HepG2 (cell line): ENCODE data around the gene LGALS4. TPM values are rescaled to one million over a fixed set of nuclear protein-coding genes. Genes with fewer than 3 reads are reported as not detected.

Experiments used
- ARID3A ChIP-seq: IDR thresholded peaks from 2 replicates; pipeline ENCODE4 v1.6.1; 2012; ENCODE audit warnings: low read depth, low read length, improper control_type of control experiment
- CHCHD3 ChIP-seq: sonication (generic); formaldehyde crosslinking; IDR thresholded peaks from 2 replicates; pipeline ENCODE4 v1.8.0; 2022; ENCODE audit warnings: mild to moderate bottlenecking, missing genetic modification reagents, moderate library complexity
- JUND ChIP-seq: sonication (generic); formaldehyde crosslinking; IDR thresholded peaks from 2 replicates; pipeline ENCODE4 v1.8.0; 2022; ENCODE audit warnings: mild to moderate bottlenecking, missing genetic modification reagents
- KMT2A ChIP-seq: sonication (generic); formaldehyde crosslinking; IDR thresholded peaks from 2 replicates; pipeline ENCODE4 v1.4.0; 2020; ENCODE audit warnings: missing genetic modification reagents
- MEF2D ChIP-seq: sonication (generic); formaldehyde crosslinking; IDR thresholded peaks from 2 replicates; pipeline ENCODE4 v1.5.1; 2020; ENCODE audit warnings: mild to moderate bottlenecking, missing genetic modification reagents
- PPARG ChIP-seq: conservative IDR thresholded peaks from 2 replicates; pipeline ENCODE4 v1.6.1; 2016; ENCODE audit warnings: missing biosample characterization, missing genetic modification reagents
- REST ChIP-seq, 2 experiments: IDR thresholded peaks; 2 replicates each; pipeline ENCODE4 v1.6.1; 2011 to 2012; ENCODE audit warnings: low read length in 2 of 2, borderline replicate concordance in 1 of 2, low read depth in 1 of 2, mild to moderate bottlenecking in 1 of 2, moderate library complexity in 1 of 2
- TOE1 ChIP-seq: sonication (generic); formaldehyde crosslinking; IDR thresholded peaks from 2 replicates; pipeline ENCODE4 v1.4.0; 2020; ENCODE audit warnings: mild to moderate bottlenecking, missing genetic modification reagents
- ZBTB20 ChIP-seq: sonication (generic); formaldehyde crosslinking; IDR thresholded peaks from 2 replicates; pipeline ENCODE4 v1.8.1; 2023; ENCODE audit warnings: missing genetic modification reagents, low read depth, mild to moderate bottlenecking, borderline replicate concordance
- ZNF138 ChIP-seq: sonication (generic); formaldehyde crosslinking; IDR thresholded peaks from 2 replicates; pipeline ENCODE4 v1.5.0; 2020; ENCODE audit warnings: mild to moderate bottlenecking, low read depth, missing genetic modification reagents
- ZNF788 ChIP-seq: sonication (generic); formaldehyde crosslinking; IDR thresholded peaks from 2 replicates; pipeline ENCODE4 v1.5.0; 2020; ENCODE audit warnings: mild to moderate bottlenecking, missing genetic modification reagents, borderline replicate concordance
- polyA plus RNA-seq, 8 experiments: library from polyadenylated mRNA; depleted of rRNA in 3 of 8; stranded (reverse) in 7 of 8; unstranded in 1 of 8; fragments of >200 nt; fragmentation: Illumina TruSeq in 4 of 8; extraction: Trizol in 4 of 8; gene quantifications; 2 replicates each; pipeline versions ENCODE4 v1.2.1 to v1.2.3, GENCODE V29; 2011 to 2016; ENCODE audit warnings: low read depth in 4 of 8, missing spikeins in 1 of 8, mixed read lengths in 1 of 8; ENCODE audit not compliant: insufficient read depth in 1 of 8
- total RNA-seq, 5 experiments: library from RNA; depleted of rRNA; stranded (reverse); fragments of >200 nt; fragmentation: Illumina TruSeq; extraction: Trizol; gene quantifications; 2 replicates each; pipeline ENCODE4 v1.2.3, GENCODE V29; 2016; ENCODE audit warnings: low read depth in 1 of 5
- TF ChIP-seq, protein P1 (sequence below): sonication (generic); formaldehyde crosslinking; IDR thresholded peaks from 2 replicates; pipeline ENCODE4 v1.9.0; 2021; ENCODE audit warnings: missing genetic modification reagents, borderline replicate concordance
- TF ChIP-seq, protein P2 (sequence below): IDR thresholded peaks from 2 replicates; pipeline ENCODE4 v1.6.1; 2018; ENCODE audit warnings: missing genetic modification reagents
- TF ChIP-seq, protein P3 (sequence below): sonication (generic); formaldehyde crosslinking; IDR thresholded peaks from 2 replicates; pipeline ENCODE4 v1.4.0; 2020; ENCODE audit warnings: mild to moderate bottlenecking, missing genetic modification reagents

The LGALS4 gene
- total and polyA plus RNA-seq, 2 of the 13 experiments (the other 11 are each of a cell fraction or from before 2014, with no cell fraction given) = 0.24 to 0.71 TPM

GRCh38 chr19:38849147-38849859, 36.6 kb upstream of the LGALS4 start (continued):
- TF ChIP-seq, protein P1, sequence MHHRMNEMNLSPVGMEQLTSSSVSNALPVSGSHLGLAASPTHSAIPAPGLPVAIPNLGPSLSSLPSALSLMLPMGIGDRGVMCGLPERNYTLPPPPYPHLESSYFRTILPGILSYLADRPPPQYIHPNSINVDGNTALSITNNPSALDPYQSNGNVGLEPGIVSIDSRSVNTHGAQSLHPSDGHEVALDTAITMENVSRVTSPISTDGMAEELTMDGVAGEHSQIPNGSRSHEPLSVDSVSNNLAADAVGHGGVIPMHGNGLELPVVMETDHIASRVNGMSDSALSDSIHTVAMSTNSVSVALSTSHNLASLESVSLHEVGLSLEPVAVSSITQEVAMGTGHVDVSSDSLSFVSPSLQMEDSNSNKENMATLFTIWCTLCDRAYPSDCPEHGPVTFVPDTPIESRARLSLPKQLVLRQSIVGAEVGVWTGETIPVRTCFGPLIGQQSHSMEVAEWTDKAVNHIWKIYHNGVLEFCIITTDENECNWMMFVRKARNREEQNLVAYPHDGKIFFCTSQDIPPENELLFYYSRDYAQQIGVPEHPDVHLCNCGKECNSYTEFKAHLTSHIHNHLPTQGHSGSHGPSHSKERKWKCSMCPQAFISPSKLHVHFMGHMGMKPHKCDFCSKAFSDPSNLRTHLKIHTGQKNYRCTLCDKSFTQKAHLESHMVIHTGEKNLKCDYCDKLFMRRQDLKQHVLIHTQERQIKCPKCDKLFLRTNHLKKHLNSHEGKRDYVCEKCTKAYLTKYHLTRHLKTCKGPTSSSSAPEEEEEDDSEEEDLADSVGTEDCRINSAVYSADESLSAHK (CRISPR knock-in tag) = no peak
- TF ChIP-seq, protein P2, sequence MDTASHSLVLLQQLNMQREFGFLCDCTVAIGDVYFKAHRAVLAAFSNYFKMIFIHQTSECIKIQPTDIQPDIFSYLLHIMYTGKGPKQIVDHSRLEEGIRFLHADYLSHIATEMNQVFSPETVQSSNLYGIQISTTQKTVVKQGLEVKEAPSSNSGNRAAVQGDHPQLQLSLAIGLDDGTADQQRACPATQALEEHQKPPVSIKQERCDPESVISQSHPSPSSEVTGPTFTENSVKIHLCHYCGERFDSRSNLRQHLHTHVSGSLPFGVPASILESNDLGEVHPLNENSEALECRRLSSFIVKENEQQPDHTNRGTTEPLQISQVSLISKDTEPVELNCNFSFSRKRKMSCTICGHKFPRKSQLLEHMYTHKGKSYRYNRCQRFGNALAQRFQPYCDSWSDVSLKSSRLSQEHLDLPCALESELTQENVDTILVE (CRISPR knock-in tag) = no peak
- no peak; the same call in 1 of the 2 replicates for TF ChIP-seq KMT2A (CRISPR knock-in tag)
- TF ChIP-seq ZNF788 (CRISPR knock-in tag) = no peak; the same call in 1 of the 2 replicates
- TF ChIP-seq CHCHD3 (CRISPR knock-in tag) = 0 out of 2 replicates have a peak, but pooled peaks have one; percentile 51
- TF ChIP-seq PPARG (CRISPR knock-in tag) = peak; percentile 44; the same call in 1 of the 2 replicates
- TF ChIP-seq JUND (CRISPR knock-in tag) = no peak
- TF ChIP-seq ZBTB20 (CRISPR knock-in tag) = peak; percentile 25; the same call in 1 of the 2 replicates
- no peak for TF ChIP-seq TOE1
- TF ChIP-seq, protein P3, sequence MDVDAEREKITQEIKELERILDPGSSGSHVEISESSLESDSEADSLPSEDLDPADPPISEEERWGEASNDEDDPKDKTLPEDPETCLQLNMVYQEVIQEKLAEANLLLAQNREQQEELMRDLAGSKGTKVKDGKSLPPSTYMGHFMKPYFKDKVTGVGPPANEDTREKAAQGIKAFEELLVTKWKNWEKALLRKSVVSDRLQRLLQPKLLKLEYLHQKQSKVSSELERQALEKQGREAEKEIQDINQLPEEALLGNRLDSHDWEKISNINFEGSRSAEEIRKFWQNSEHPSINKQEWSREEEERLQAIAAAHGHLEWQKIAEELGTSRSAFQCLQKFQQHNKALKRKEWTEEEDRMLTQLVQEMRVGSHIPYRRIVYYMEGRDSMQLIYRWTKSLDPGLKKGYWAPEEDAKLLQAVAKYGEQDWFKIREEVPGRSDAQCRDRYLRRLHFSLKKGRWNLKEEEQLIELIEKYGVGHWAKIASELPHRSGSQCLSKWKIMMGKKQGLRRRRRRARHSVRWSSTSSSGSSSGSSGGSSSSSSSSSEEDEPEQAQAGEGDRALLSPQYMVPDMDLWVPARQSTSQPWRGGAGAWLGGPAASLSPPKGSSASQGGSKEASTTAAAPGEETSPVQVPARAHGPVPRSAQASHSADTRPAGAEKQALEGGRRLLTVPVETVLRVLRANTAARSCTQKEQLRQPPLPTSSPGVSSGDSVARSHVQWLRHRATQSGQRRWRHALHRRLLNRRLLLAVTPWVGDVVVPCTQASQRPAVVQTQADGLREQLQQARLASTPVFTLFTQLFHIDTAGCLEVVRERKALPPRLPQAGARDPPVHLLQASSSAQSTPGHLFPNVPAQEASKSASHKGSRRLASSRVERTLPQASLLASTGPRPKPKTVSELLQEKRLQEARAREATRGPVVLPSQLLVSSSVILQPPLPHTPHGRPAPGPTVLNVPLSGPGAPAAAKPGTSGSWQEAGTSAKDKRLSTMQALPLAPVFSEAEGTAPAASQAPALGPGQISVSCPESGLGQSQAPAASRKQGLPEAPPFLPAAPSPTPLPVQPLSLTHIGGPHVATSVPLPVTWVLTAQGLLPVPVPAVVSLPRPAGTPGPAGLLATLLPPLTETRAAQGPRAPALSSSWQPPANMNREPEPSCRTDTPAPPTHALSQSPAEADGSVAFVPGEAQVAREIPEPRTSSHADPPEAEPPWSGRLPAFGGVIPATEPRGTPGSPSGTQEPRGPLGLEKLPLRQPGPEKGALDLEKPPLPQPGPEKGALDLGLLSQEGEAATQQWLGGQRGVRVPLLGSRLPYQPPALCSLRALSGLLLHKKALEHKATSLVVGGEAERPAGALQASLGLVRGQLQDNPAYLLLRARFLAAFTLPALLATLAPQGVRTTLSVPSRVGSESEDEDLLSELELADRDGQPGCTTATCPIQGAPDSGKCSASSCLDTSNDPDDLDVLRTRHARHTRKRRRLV (CRISPR knock-in tag) = no peak
- TF ChIP-seq ARID3A = no peak
- TF ChIP-seq ZNF138 (CRISPR knock-in tag) = no peak
- no peak for TF ChIP-seq REST (IDR thresholded peaks at IDR 0.05; ENCODE audit: borderline replicate concordance in 1 of 2, low read depth in 1 of 2, low read length in 2 of 2)
- no peak for TF ChIP-seq MEF2D (CRISPR knock-in tag)
